Testis (tissue), 3 donors: ENCODE data around the gene ENKD1. TPM values are rescaled to one million over a fixed set of nuclear protein-coding genes. Genes with fewer than 3 reads are reported as not detected.
A peak's percentile ranks its signal among the peaks of the same experiment; 100 is the strongest.

Source experiments
- DNase-seq: peaks from one replicate; pipeline ENCODE4 v3.0.0-alpha.2; 2019
- H3K27ac ChIP-seq, 2 donors: fragments of 200-600 bp; sonication (generic); one replicate each; pipeline ENCODE4 v1.5.1; 2019
- H3K27me3 ChIP-seq: fragments of 200-600 bp; sonication (generic); one replicate; pipeline ENCODE4 v1.5.1; 2019
- H3K36me3 ChIP-seq: fragments of 200-600 bp; sonication (generic); one replicate; pipeline ENCODE4 v1.5.1; 2017; ENCODE audit warnings: low read depth; ENCODE audit errors: missing control alignments
- H3K4me1 ChIP-seq: fragments of 200-600 bp; sonication (generic); one replicate; pipeline ENCODE4 v1.5.1; 2019
- H3K4me3 ChIP-seq, 2 donors: fragments of 200-600 bp; sonication (generic); one replicate each; pipeline ENCODE4 v1.5.1; 2017 to 2019
- H3K9me3 ChIP-seq: fragments of 200-600 bp; sonication (generic); one replicate; pipeline ENCODE4 v1.5.1; 2017
- CTCF ChIP-seq, 3 experiments: fragments of 450-650 bp in 2 of 3; fragments of 200-600 bp in 1 of 3; sonication (generic) in 1 of 3; IDR thresholded peaks; one replicate each; pipeline ENCODE4 v1.5.1; 2016 to 2019; ENCODE audit warnings: antibody characterized with exemption in 3 of 3, mild to moderate bottlenecking in 2 of 3, moderate library complexity in 1 of 3
- POLR2A ChIP-seq: fragments of 450-650 bp; IDR thresholded peaks from one replicate; pipeline ENCODE4 v1.6.1; 2017; ENCODE audit warnings: antibody characterized with exemption, mild to moderate bottlenecking, moderate library complexity
- WGBS, 2 donors: methylation state at CpG; one replicate each; pipeline ENCODE4 v1.1.5; 2018; 5-methylcytosine and 5-hydroxymethylcytosine counted together
- intact Hi-C: fragments of 100-400 bp; cut with DNase I; formaldehyde crosslinking; loops from one replicate; pipeline ENCODE4 v1.15.1; 2023; ENCODE audit warnings: low total_unique reads
- polyA plus RNA-seq: library from polyadenylated mRNA; stranded (reverse); fragments of 350-450 nt; fragmentation: Illumina TruSeq; extraction: RNeasy Lipid Tissue Mini Kit (QIAGEN cat#74804); gene quantifications from one replicate; pipeline ENCODE4 v1.2.3, GENCODE V29; 2014; ENCODE audit warnings: low read depth, low replicate concordance; ENCODE audit not compliant: insufficient read depth
- total RNA-seq, 2 donors: library from RNA; depleted of rRNA; stranded (reverse); fragments of >200 nt; gene quantifications; one replicate each; pipeline ENCODE4 v1.2.3, GENCODE V29; 2016

Gene ENKD1
- total and polyA plus RNA-seq, 3 donors from 2014 or later: 37.7 to 53.3 (median 47.5) TPM

GRCh38 chr16:67636713-67637112 is 29.8 kb downstream of the ENKD1 start:
- Histone ChIP-seq H3K27ac (no peak overlapping the region), H3K9me3 (no peaks in the 10 kb centered on the region), H3K4me3 (no peak overlapping the region), H3K4me1 (peaks cover 9% of the 10 kb centered on the region), H3K27me3 (no peaks in the 10 kb centered on the region), H3K36me3 (no peaks in the 10 kb centered on the region)
- TF ChIP-seq CTCF (IDR thresholded peaks at IDR 0.05) (no peak), POLR2A (no peak)
- no peak for DNase-seq
- intact Hi-C loops: no loop called here
- WGBS, 2 donors: 88 to 90% methylated on average over 8 of the region's 8 CpGs

GRCh38 chr16:67632415-67633172 is 34.0 kb downstream of the ENKD1 start:
- H3K9me3 ChIP-seq: no peaks in the 10 kb centered on the region
- TF ChIP-seq POLR2A (no peak), CTCF (IDR thresholded peaks at IDR 0.05) (no peak)
- peaks cover 9% of the 10 kb centered on the region for H3K4me1 ChIP-seq
- H3K36me3 ChIP-seq: no peaks in the 10 kb centered on the region
- H3K27me3 ChIP-seq: no peaks in the 10 kb centered on the region
- H3K4me3 ChIP-seq: no peak overlapping the region
- 40 to 59% methylated on average over 6 to 7 of the region's 7 CpGs for WGBS, 2 donors
- intact Hi-C loops: no loop called here
- DNase-seq: no peak
- H3K27ac ChIP-seq: peak overlapping the region in 1 of 2 donors; percentile 5

- Histone ChIP-seq H3K4me1 (peaks cover 9% of the 10 kb centered on the region), H3K36me3 (no peaks in the 10 kb centered on the region), H3K27ac (no peak overlapping the region), H3K27me3 (no peaks in the 10 kb centered on the region), H3K4me3 (no peak overlapping the region), H3K9me3 (no peaks in the 10 kb centered on the region)
- no peak for DNase-seq
- 96% methylated on average over 11 to 14 of the region's 14 CpGs for WGBS, 2 donors
- TF ChIP-seq CTCF (IDR thresholded peaks at IDR 0.05) (no peak), POLR2A (no peak)
- intact Hi-C loops: no loop called here
These were observed 38.3 kb downstream of the ENKD1 start for GRCh38 chr16:67628216-67628615.

GRCh38 chr16:67613808-67614207 is 52.7 kb downstream of the ENKD1 start:
- H3K27ac ChIP-seq: no peak overlapping the region
- H3K4me1 ChIP-seq: no peaks in the 10 kb centered on the region
- no peaks in the 10 kb centered on the region for H3K36me3 ChIP-seq
- H3K27me3 ChIP-seq: no peaks in the 10 kb centered on the region
- peak; percentile 5 for DNase-seq
- no peak overlapping the region for H3K4me3 ChIP-seq
- intact Hi-C loops: no loop called here
- H3K9me3 ChIP-seq: no peaks in the 10 kb centered on the region
- 93% methylated on average over 10 of the region's 10 CpGs for WGBS, 2 donors
- no peak for TF ChIP-seq POLR2A
- no peak for TF ChIP-seq CTCF (IDR thresholded peaks at IDR 0.05)

Other genes with a start within 250 kb of the ENKD1 start
- gene HSD11B2, start 235.6 kb downstream of the ENKD1 start, total RNA-seq: 1 to 10 TPM; 4.9 to 7.7 TPM
- gene HSD11B2, start 235.6 kb downstream of the ENKD1 start, polyA plus RNA-seq: 11.5 TPM
- 100 to 1,000 TPM in 1 of 2 donors, 10 to 100 TPM in 1; 95.0 to 135 TPM for gene ATP6V0D1, start 185.6 kb downstream of the ENKD1 start, total RNA-seq
- 165 TPM for gene ATP6V0D1, start 185.6 kb downstream of the ENKD1 start, polyA plus RNA-seq
- gene AGRP, start 183.2 kb downstream of the ENKD1 start, total RNA-seq: 1 to 10 TPM; 1.2 to 1.7 TPM
- gene AGRP, start 183.2 kb downstream of the ENKD1 start, polyA plus RNA-seq: not detected
- 100 to 1,000 TPM in 1 of 2 donors, 10 to 100 TPM in 1; 79.4 to 109 TPM for gene RIPOR1, start 137.9 kb downstream of the ENKD1 start, total RNA-seq
- 36.1 TPM for gene RIPOR1, start 137.9 kb downstream of the ENKD1 start, polyA plus RNA-seq
- gene CTCF, start 104.2 kb downstream of the ENKD1 start, total RNA-seq: 10 to 100 TPM; 45.5 to 47.0 TPM
- 25.9 TPM for gene CTCF, start 104.2 kb downstream of the ENKD1 start, polyA plus RNA-seq
- 1 to 10 TPM; 5.6 to 7.9 TPM for gene CARMIL2, start 21.6 kb downstream of the ENKD1 start, total RNA-seq
- gene CARMIL2, start 21.6 kb downstream of the ENKD1 start, polyA plus RNA-seq: 3.1 TPM
- 10 to 100 TPM; 44.7 to 48.3 TPM for gene ACD, start 6.5 kb downstream of the ENKD1 start, total RNA-seq
- 40.3 TPM for gene ACD, start 6.5 kb downstream of the ENKD1 start, polyA plus RNA-seq
- 10 to 100 TPM; 30.0 to 80.1 TPM for gene PARD6A, start 5.8 kb downstream of the ENKD1 start, total RNA-seq
- gene PARD6A, start 5.8 kb downstream of the ENKD1 start, polyA plus RNA-seq: 35.4 TPM
- gene C16orf86, start 64 bp upstream of the ENKD1 start, total RNA-seq: 10 to 100 TPM; 38.7 to 43.4 TPM
- gene C16orf86, start 64 bp upstream of the ENKD1 start, polyA plus RNA-seq: 77.9 TPM
- gene GFOD2, start 52.6 kb upstream of the ENKD1 start, total RNA-seq: 10 to 100 TPM; 18.0 to 20.4 TPM
- 23.0 TPM for gene GFOD2, start 52.6 kb upstream of the ENKD1 start, polyA plus RNA-seq
- gene RANBP10, start 139.8 kb upstream of the ENKD1 start, total RNA-seq: 10 to 100 TPM; 23.0 to 25.2 TPM
- 23.5 TPM for gene RANBP10, start 139.8 kb upstream of the ENKD1 start, polyA plus RNA-seq
- gene TSNAXIP1, start 140.1 kb upstream of the ENKD1 start, total RNA-seq: 10 to 100 TPM; 31.3 to 40.4 TPM
- 93.7 TPM for gene TSNAXIP1, start 140.1 kb upstream of the ENKD1 start, polyA plus RNA-seq
- gene THAP11, start 175.6 kb upstream of the ENKD1 start, total RNA-seq: 10 to 100 TPM; 56.8 to 59.7 TPM
- 24.0 TPM for gene THAP11, start 175.6 kb upstream of the ENKD1 start, polyA plus RNA-seq
- 100 to 1,000 TPM; 239 to 297 TPM for gene NUTF2, start 180.2 kb upstream of the ENKD1 start, total RNA-seq
- gene NUTF2, start 180.2 kb upstream of the ENKD1 start, polyA plus RNA-seq: 121 TPM
- 100 to 1,000 TPM; 115 to 154 TPM for gene CENPT, start 180.9 kb upstream of the ENKD1 start, total RNA-seq
- gene CENPT, start 180.9 kb upstream of the ENKD1 start, polyA plus RNA-seq: 108 TPM
- 100 to 1,000 TPM; 106 to 107 TPM for gene EDC4, start 206.3 kb upstream of the ENKD1 start, total RNA-seq
- gene EDC4, start 206.3 kb upstream of the ENKD1 start, polyA plus RNA-seq: 96.7 TPM
- gene NRN1L, start 218.1 kb upstream of the ENKD1 start, total RNA-seq: 1 to 10 TPM; 4.2 to 8.1 TPM
- gene NRN1L, start 218.1 kb upstream of the ENKD1 start, polyA plus RNA-seq: 2.9 TPM
- 10 to 100 TPM; 47.7 to 50.5 TPM for gene PSKH1, start 226.5 kb upstream of the ENKD1 start, total RNA-seq
- gene PSKH1, start 226.5 kb upstream of the ENKD1 start, polyA plus RNA-seq: 66.8 TPM